ENCODE data around the gene ZER1. TPM values are rescaled to one million over a fixed set of nuclear protein-coding genes. Genes with fewer than 3 reads are reported as not detected.

Gene ZER1
- total RNA-seq, 1 donor from 2014 or later, result 24.2 TPM

DNA sequence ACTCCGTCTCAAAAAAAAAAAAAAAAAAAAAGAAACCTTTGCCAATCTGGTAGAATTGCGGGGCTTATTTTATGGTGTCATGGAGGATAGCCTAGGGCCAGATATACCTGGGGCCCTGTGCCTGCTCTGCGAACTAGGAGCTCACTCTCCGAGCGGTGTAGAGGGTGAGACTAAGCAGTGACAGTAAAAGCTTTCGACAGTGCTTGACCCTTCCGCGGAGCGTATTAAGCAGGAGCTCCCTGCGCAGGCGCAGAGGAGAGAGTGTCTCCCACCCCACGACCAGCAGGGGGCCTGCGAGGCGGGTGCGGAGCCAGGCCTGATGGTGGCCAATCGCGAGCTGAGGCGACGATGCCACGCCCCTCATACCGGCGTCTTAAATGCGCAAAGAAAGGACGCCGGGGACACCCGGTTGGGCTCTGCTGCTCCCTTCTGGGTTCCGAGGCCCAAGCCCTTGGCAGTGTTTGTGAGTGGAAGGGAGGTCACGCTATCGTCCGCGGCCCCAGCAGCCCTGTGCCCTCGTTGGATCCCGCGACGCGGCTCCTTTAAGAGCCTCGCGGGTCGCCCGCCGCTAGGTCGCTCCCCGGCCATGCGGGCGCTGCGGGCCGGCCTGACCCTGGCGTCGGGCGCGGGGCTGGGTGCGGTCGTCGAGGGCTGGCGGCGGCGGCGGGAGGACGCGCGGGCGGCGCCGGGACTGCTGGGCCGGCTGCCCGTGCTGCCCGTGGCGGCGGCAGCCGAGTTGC is 46.5 kb upstream of the ZER1 start, which contains the start of gene ENDOG:
Gene ENDOG, plus strand, starts transcription at position 402 of the 740 bp plus-strand sequence. Its CDS starts 185 bp downstream, at position 587.
- peak; percentile 76 for DNase-seq (ENCODE audit: low read depth)
- H3K36me3 ChIP-seq (ENCODE audit: control insufficient read depth, insufficient read depth, low read length), result no peaks in the 10 kb centered on the region
- TF ChIP-seq, protein P1, sequence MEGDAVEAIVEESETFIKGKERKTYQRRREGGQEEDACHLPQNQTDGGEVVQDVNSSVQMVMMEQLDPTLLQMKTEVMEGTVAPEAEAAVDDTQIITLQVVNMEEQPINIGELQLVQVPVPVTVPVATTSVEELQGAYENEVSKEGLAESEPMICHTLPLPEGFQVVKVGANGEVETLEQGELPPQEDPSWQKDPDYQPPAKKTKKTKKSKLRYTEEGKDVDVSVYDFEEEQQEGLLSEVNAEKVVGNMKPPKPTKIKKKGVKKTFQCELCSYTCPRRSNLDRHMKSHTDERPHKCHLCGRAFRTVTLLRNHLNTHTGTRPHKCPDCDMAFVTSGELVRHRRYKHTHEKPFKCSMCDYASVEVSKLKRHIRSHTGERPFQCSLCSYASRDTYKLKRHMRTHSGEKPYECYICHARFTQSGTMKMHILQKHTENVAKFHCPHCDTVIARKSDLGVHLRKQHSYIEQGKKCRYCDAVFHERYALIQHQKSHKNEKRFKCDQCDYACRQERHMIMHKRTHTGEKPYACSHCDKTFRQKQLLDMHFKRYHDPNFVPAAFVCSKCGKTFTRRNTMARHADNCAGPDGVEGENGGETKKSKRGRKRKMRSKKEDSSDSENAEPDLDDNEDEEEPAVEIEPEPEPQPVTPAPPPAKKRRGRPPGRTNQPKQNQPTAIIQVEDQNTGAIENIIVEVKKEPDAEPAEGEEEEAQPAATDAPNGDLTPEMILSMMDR (IDR thresholded peaks at IDR 0.05; ENCODE audit: insufficient read depth, low read length, poor library complexity, severe bottlenecking), result peak; percentile 98
- H3K4me3 ChIP-seq (ENCODE audit: low read depth, low read length), result peak within 1 kb of the TSS; percentile 68
- H3K27me3 ChIP-seq (ENCODE audit: control insufficient read depth, insufficient read depth, low read length), result no peaks in the 10 kb centered on the region

DNA sequence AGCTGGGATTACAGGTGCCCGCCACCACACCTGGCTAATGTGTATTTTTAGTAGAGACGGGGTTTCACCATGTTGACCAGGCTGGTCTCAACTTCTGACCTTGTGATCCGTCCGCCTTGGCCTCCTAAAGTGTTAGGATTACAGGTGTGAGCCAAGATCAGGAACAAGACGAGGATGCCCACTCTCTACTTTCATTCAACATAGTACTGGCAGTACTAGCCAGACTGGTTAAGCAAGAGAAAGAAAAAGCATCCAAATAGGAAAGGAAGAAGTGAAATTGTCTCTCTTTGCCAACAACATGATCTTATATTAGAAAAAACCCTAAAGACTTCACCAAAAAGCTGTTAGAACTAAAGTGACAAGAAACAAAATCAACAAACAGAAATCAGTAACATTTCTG is 39.1 kb upstream of the ZER1 start:
- no peak overlapping the region for H3K4me3 ChIP-seq (ENCODE audit: low read depth, low read length)
- no peaks in the 10 kb centered on the region for H3K27me3 ChIP-seq (ENCODE audit: control insufficient read depth, insufficient read depth, low read length)
- peaks cover 2% of the 10 kb centered on the region for H3K36me3 ChIP-seq (ENCODE audit: control insufficient read depth, insufficient read depth, low read length)
- DNase-seq (ENCODE audit: low read depth), result no peak
- TF ChIP-seq, protein P1 (IDR thresholded peaks at IDR 0.05; ENCODE audit: insufficient read depth, low read length, poor library complexity, severe bottlenecking), result no peak

DNA sequence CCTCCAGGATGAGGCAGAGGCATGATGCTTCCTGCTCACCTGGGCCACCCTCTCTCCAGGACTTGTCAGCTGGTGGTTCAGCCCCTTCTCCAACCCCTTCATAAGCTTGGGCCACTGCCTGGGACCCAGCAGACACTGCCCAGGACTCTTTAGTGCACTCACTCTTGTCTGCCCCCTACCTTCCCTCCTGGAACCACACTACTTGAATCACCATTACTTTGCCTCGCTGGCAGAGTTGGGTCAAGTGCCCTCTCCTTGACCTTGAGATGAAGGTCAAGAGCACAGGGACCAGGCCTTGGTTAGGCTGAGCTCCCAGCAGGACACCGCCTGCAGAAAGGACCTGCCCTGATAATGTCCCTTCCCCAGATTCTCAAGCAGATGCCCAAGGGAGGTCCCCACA is 38.1 kb upstream of the ZER1 start:
- peaks cover 2% of the 10 kb centered on the region for H3K36me3 ChIP-seq (ENCODE audit: control insufficient read depth, insufficient read depth, low read length)
- H3K27me3 ChIP-seq (ENCODE audit: control insufficient read depth, insufficient read depth, low read length), result no peaks in the 10 kb centered on the region
- TF ChIP-seq, protein P1 (IDR thresholded peaks at IDR 0.05; ENCODE audit: insufficient read depth, low read length, poor library complexity, severe bottlenecking), result no peak
- DNase-seq (ENCODE audit: low read depth), result no peak
- no peak overlapping the region for H3K4me3 ChIP-seq (ENCODE audit: low read depth, low read length)

DNA sequence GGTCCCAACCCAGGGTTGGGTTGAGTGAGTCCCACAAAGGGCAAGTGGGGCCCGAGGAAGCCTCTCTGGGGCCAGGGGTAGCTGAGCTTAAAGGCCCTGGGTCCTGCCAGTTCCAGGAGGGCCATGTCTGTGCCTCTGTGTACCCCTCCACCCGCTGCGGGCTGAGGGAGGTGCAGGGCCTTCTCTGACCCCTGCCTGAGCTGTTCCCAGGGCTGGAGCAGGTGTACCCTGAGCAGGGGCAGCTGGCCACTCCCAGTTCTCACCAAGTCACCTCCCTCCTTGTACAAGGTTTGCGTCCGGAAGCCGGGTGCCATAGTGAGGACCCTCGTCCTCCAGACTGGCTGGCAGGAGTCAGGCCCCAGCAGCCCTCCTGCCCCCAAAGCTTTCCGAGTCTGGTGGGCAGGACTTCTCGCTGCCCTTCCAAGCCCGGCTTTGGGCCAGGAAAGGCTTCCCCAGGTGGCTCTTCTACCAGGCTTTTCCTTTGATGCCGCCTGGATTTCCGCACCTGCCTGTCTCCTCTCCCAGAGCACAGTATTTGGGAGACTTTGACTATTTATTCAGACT is 37.4 kb upstream of the ZER1 start:
- no peak overlapping the region for H3K4me3 ChIP-seq (ENCODE audit: low read depth, low read length)
- peaks cover 2% of the 10 kb centered on the region for H3K36me3 ChIP-seq (ENCODE audit: control insufficient read depth, insufficient read depth, low read length)
- H3K27me3 ChIP-seq (ENCODE audit: control insufficient read depth, insufficient read depth, low read length), result no peaks in the 10 kb centered on the region
- DNase-seq (ENCODE audit: low read depth), result no peak
- TF ChIP-seq, protein P1 (IDR thresholded peaks at IDR 0.05; ENCODE audit: insufficient read depth, low read length, poor library complexity, severe bottlenecking), result no peak

DNA sequence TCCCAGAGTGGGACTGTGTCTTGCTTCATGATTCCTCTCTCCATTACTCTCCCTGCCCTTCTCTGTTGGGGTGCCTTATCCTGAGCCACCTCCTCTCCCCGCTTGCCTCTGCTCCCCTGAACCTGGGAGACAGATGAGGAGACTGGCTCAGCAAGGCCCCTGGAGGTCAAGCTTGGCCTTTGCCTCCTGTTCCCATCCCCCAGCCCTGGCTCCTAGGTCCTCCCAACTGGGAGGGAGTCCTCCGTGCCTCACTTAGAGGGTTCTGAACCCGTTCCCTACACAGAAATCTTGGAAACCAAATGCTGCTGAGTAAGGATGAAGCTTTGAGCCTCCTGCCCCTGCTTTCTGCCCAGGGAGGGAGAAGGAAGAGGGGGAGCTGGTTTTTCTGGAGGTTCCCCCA is 36.8 kb upstream of the ZER1 start:
- no peak overlapping the region for H3K4me3 ChIP-seq (ENCODE audit: low read depth, low read length)
- no peak for DNase-seq (ENCODE audit: low read depth)
- TF ChIP-seq, protein P1 (IDR thresholded peaks at IDR 0.05; ENCODE audit: insufficient read depth, low read length, poor library complexity, severe bottlenecking), result no peak
- peaks cover 3% of the 10 kb centered on the region for H3K36me3 ChIP-seq (ENCODE audit: control insufficient read depth, insufficient read depth, low read length)
- H3K27me3 ChIP-seq (ENCODE audit: control insufficient read depth, insufficient read depth, low read length), result no peaks in the 10 kb centered on the region
